ENCODE data around the gene ANKH. TPM values are rescaled to one million over a fixed set of nuclear protein-coding genes. Genes with fewer than 3 reads are reported as not detected.

ANKH gene
- total RNA-seq, 2 experiments from 2014 or later = 31.3 to 41.9 TPM

DNA sequence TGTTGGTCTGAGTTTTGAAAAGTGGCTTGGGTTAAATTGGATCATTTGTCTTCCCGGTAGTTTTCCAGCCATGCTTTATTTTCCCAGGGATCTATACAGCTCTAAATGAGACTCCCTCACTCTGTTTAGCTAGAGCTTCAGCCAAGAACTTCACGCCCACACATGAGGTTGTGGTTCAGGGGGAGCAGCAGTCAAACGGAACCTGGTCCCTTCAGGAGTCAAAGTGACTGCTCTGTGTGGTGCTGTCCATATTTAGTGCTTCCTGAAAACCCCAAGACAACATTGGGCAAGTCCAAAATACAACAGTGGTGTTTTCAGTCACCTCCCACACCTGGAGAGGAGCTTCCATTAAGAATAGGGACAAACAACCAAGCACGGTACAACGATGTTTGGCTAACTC is 90.5 kb downstream of the ANKH start:
- CTCF ChIA-PET = no interaction called here
- Mint-ChIP-seq H3K27me3 (no peaks in the 10 kb centered on the region), H3K27ac (no peak overlapping the region), H3K4me1 (peaks cover 16% of the 10 kb centered on the region), H3K36me3 (peaks cover 10% of the 10 kb centered on the region), H3K4me3 (no peak overlapping the region), H3K9me3 (ENCODE audit: low read depth) (no peaks in the 10 kb centered on the region)
- no peak for DNase-seq
- no peak for ATAC-seq

- Mint-ChIP-seq H3K9me3 (ENCODE audit: low read depth) (no peaks in the 10 kb centered on the region), H3K4me3 (no peak overlapping the region), H3K4me1 (peaks cover 16% of the 10 kb centered on the region), H3K27ac (no peak overlapping the region), H3K36me3 (peaks cover 10% of the 10 kb centered on the region), H3K27me3 (no peaks in the 10 kb centered on the region)
- ATAC-seq (no peak), DNase-seq (no peak)
- CTCF ChIA-PET = no interaction called here
Observed at GRCh38 chr5:14779975-14780374, 91.6 kb downstream of the ANKH start.

GRCh38 chr5:14778792-14779070 is 92.8 kb downstream of the ANKH start:
- H3K36me3 Mint-ChIP-seq = peaks cover 8% of the 10 kb centered on the region
- H3K27ac Mint-ChIP-seq = no peak overlapping the region
- H3K4me3 Mint-ChIP-seq = no peak overlapping the region

GRCh38 chr5:14777932-14778791 is 93.4 kb downstream of the ANKH start:
- H3K4me1 Mint-ChIP-seq = peaks cover 6% of the 10 kb centered on the region
- no peak overlapping the region for H3K27ac Mint-ChIP-seq
- peaks cover 8% of the 10 kb centered on the region for H3K36me3 Mint-ChIP-seq
- DNase-seq (no peak), ATAC-seq (no peak)
- H3K9me3 Mint-ChIP-seq (ENCODE audit: low read depth) = no peaks in the 10 kb centered on the region
- CTCF ChIA-PET = no interaction called here
- no peak overlapping the region for H3K4me3 Mint-ChIP-seq
- H3K27me3 Mint-ChIP-seq = no peaks in the 10 kb centered on the region

More at GRCh38 chr5:14778792-14779070, 92.8 kb downstream of the ANKH start:
- CTCF ChIA-PET = no interaction called here
- no peaks in the 10 kb centered on the region for H3K27me3 Mint-ChIP-seq
- H3K9me3 Mint-ChIP-seq (ENCODE audit: low read depth) = no peaks in the 10 kb centered on the region
- ATAC-seq = no peak
- no peak for DNase-seq
- peaks cover 11% of the 10 kb centered on the region for H3K4me1 Mint-ChIP-seq

- H3K4me1 Mint-ChIP-seq = peaks cover 6% of the 10 kb centered on the region
- DNase-seq (no peak), ATAC-seq (no peak)
- CTCF ChIA-PET = no interaction called here
- peaks cover 8% of the 10 kb centered on the region for H3K36me3 Mint-ChIP-seq
- no peaks in the 10 kb centered on the region for H3K9me3 Mint-ChIP-seq (ENCODE audit: low read depth)
- no peak overlapping the region for H3K4me3 Mint-ChIP-seq
- no peak overlapping the region for H3K27ac Mint-ChIP-seq
- no peaks in the 10 kb centered on the region for H3K27me3 Mint-ChIP-seq
Observed at GRCh38 chr5:14777187-14777586, 94.4 kb downstream of the ANKH start.

DNA sequence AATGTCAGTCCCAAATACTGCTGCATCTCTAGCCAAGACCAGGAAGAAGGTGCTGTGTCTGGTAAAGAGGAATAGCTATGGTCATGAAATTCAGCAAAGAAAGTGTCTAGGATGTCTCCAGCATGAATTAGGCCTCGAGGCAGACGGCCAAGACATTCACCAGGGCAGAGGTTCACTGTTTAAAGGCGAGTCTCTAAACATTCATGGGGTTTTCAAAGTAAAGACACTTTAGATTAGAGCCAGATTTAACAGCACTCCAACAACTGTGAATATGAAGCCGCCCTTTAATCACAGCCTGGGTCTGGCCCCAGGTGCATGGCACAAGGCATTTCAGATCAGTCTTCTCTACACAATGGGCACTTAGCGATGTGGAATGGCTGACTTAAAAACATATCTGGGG is 95.0 kb downstream of the ANKH start:
- DNase-seq = no peak
- Mint-ChIP-seq H3K27ac (no peak overlapping the region), H3K36me3 (peaks cover 8% of the 10 kb centered on the region), H3K4me3 (no peak overlapping the region), H3K27me3 (no peaks in the 10 kb centered on the region), H3K4me1 (peaks cover 6% of the 10 kb centered on the region), H3K9me3 (ENCODE audit: low read depth) (no peaks in the 10 kb centered on the region)
- CTCF ChIA-PET = no interaction called here
- no peak for ATAC-seq

DNA sequence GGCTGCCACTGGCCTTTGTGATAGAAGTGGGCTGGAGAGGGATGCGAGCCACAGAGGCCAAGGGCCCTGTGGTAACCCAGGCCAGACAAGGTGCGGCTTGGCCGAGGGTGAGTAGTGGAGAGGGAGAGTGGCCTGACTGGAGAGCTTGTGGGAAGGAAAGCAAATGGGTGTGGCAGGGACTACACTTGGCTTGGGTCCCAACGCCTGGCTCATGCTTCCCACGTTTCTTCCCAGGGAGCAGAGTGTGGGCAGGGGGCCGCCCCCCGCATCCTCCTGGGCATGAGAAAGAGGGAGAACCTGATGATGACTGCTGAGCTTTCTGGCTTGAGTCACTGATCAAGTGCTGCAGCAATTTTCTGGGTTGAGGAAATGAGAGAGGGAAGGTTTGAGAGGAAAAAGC is 95.7 kb downstream of the ANKH start:
- CTCF ChIA-PET = interaction anchor here (1.0 kb wide), 1 partner anchor 102 kb away, joined by 3 read pairs; no protein-coding TSS in a partner anchor
- H3K27me3 Mint-ChIP-seq = no peaks in the 10 kb centered on the region
- no peaks in the 10 kb centered on the region for H3K9me3 Mint-ChIP-seq (ENCODE audit: low read depth)
- no peak for ATAC-seq
- DNase-seq = no peak
- no peak overlapping the region for H3K27ac Mint-ChIP-seq
- peaks cover 6% of the 10 kb centered on the region for H3K36me3 Mint-ChIP-seq
- H3K4me1 Mint-ChIP-seq = no peaks in the 10 kb centered on the region
- H3K4me3 Mint-ChIP-seq = no peak overlapping the region

DNA sequence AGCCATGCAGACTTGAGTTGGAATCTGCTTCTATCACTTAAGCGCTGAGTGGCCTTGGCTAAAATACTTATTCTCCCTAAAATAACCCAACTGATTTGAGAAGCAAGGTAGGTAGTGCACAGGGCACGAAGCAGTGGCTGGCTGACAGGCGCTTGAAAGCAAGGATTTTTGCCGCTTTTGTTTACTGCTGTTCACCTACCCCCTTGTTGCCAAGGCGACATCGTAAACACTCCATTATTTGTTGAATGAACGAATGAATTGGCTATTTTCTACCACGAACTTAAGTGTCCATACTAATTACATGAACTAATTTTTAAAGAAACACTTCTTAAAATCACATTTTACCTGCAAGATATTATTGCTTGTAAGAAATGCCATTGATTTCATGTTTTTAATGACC is 98.0 kb downstream of the ANKH start:
- no peak overlapping the region for H3K4me3 Mint-ChIP-seq
- no peaks in the 10 kb centered on the region for H3K9me3 Mint-ChIP-seq (ENCODE audit: low read depth)
- no peak for ATAC-seq
- H3K4me1 Mint-ChIP-seq = peaks cover 2% of the 10 kb centered on the region
- DNase-seq = no peak
- no peaks in the 10 kb centered on the region for H3K27me3 Mint-ChIP-seq
- H3K36me3 Mint-ChIP-seq = no peaks in the 10 kb centered on the region
- no peak overlapping the region for H3K27ac Mint-ChIP-seq
- CTCF ChIA-PET = no interaction called here

DNA sequence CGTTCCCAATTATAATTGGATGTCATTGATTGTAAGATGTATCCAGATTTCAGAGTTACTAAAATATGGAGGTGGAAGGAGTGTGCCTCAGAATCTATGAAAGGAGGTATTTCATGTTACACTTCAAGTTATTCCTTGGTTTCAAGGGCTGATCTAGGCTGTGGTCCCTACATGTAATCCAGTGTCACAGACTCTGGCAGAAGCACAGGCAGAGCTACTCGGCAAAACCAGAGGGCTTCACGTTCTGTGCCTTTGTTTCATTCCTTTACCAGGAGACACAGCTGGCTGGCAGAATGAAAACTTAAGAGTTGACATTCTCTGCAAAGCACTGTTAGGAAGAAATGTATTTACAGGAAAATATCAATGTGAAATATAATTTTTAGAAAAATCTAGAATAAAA is 99.6 kb downstream of the ANKH start:
- ATAC-seq (no peak), DNase-seq (no peak)
- no peaks in the 10 kb centered on the region for H3K9me3 Mint-ChIP-seq (ENCODE audit: low read depth)
- H3K4me3 Mint-ChIP-seq = no peak overlapping the region
- H3K4me1 Mint-ChIP-seq = peaks cover 11% of the 10 kb centered on the region
- CTCF ChIA-PET = interaction anchor here (0.6 to 1.0 kb wide), 3 partner anchors 13 to 561 kb away, joined by 3 read pairs; no protein-coding TSS in a partner anchor
- no peaks in the 10 kb centered on the region for H3K36me3 Mint-ChIP-seq
- no peaks in the 10 kb centered on the region for H3K27me3 Mint-ChIP-seq
- no peak overlapping the region for H3K27ac Mint-ChIP-seq

DNA sequence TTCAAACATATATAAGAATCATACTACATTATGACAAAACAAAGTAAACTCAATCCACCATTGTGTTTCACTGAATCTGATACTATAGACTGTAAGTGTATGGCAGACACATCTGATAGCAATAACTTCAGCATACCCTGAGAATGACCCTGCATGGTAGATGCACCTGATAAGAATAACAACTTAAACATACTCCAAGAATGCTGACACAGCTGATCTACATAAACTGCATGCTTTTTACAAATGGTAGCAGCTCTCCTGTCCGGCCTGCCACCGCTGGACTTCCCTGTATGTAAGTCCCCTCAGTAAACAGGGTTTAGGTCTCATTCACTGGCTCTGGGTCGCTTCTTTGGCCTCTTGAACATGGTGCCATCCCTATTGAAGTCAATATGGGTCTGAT is 100.4 kb downstream of the ANKH start:
- Mint-ChIP-seq H3K4me3 (no peak overlapping the region), H3K4me1 (peaks cover 16% of the 10 kb centered on the region), H3K36me3 (peaks cover 2% of the 10 kb centered on the region), H3K27me3 (no peaks in the 10 kb centered on the region), H3K9me3 (ENCODE audit: low read depth) (no peaks in the 10 kb centered on the region), H3K27ac (no peak overlapping the region)
- ATAC-seq = no peak
- CTCF ChIA-PET = interaction anchor here (0.6 kb wide), 1 partner anchor 560 kb away, joined by 3 read pairs; no protein-coding TSS in a partner anchor
- DNase-seq = no peak

DNA sequence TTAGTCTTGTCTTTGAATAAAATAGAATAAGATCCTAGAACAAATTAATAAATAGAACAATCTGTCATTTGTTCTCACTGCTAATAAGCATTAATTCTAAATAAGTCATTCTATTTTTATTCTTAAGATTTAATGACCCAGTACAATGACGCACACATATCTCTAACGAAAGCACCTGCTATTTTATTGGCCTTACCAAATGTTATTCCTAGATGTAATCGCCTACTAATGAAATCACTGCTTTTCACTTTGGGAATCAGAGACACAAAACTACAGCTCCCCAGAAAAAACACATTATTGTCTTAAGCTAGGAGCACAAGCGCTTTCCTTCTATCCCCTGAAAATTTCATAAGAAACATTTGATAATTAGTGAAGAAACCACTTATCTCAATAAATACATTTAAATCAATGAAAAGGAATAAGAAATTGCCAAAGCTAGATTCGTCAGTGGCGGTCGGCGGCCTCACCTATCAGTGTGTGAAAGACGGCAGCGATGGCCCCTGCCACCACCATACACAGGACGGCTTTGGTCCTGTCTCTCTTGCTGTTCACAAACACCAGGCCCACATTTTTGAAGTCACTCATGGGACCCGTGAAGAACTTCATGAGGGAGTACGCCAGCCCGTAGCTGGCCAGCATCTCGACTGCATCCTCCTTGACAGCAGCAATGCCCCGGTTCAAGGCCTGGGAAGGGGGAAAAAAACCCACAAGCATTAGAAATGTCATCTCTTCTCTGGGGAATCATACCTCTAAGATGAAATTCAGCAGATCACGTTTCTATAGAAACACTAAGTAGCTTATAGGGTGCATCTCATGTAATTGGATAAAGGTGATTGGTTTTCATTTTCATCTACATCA is 102.8 kb downstream of the ANKH start:
- H3K4me1 Mint-ChIP-seq = peaks cover 20% of the 10 kb centered on the region
- H3K4me3 Mint-ChIP-seq = no peak overlapping the region
- no peak overlapping the region for H3K27ac Mint-ChIP-seq
- no peaks in the 10 kb centered on the region for H3K27me3 Mint-ChIP-seq
- DNase-seq (no peak), ATAC-seq (no peak)
- H3K9me3 Mint-ChIP-seq (ENCODE audit: low read depth) = no peaks in the 10 kb centered on the region
- H3K36me3 Mint-ChIP-seq = peaks cover 5% of the 10 kb centered on the region
- CTCF ChIA-PET = interaction anchor here (0.6 to 1.4 kb wide), 4 partner anchors 9 to 104 kb away, joined by 3 to 4 read pairs (median 4); partner anchors contain the start of gene ANKH

DNA sequence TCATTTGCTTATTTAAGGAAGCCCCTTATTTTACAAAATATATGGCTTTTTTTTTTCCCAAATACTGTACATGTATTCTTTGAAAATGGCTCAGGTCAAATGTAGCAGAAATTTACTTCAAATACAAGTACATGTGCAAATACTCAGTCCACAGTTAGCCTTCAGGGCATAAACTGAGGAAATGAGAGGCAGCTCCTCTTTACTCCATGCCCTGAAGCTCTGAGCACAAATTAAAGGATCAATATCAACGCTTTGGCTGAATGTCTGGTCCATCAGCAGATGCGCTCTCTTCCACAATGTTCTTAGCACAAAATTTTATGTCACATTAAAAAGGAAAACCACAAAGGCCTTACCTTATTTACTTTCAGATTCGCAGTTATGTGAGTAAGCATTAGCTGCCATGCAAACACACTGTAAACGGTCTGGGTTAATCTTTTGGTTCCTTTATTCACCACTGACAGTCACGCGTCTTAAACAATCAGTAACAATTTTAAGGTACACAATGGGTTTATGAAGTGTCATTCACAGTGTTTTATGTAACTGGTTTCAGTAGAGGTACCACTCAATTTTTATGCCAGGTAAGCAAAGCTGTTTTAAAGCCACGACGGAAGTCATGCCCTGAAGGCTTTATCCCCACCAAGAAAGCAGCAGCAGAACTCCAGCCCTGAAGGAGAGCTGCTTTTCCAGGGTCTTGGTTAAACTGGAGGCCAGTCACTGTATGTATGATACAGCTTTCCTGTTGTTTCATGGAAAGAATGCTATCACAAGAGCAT is 103.7 kb downstream of the ANKH start:
- no peaks in the 10 kb centered on the region for H3K9me3 Mint-ChIP-seq (ENCODE audit: low read depth)
- H3K27ac Mint-ChIP-seq = peak overlapping the region; percentile 50
- DNase-seq (no peak), ATAC-seq (peak; percentile 83)
- H3K36me3 Mint-ChIP-seq = peaks cover 5% of the 10 kb centered on the region
- CTCF ChIA-PET = interaction anchor here (0.6 to 1.4 kb wide), 5 partner anchors 9 to 105 kb away, joined by 3 to 5 read pairs (median 4); partner anchors contain the start of gene ANKH
- no peak overlapping the region for H3K4me3 Mint-ChIP-seq
- H3K4me1 Mint-ChIP-seq = peaks cover 20% of the 10 kb centered on the region
- no peaks in the 10 kb centered on the region for H3K27me3 Mint-ChIP-seq

- Mint-ChIP-seq H3K4me1 (peaks cover 20% of the 10 kb centered on the region), H3K36me3 (peaks cover 5% of the 10 kb centered on the region), H3K27ac (no peak overlapping the region), H3K9me3 (ENCODE audit: low read depth) (no peaks in the 10 kb centered on the region), H3K4me3 (no peak overlapping the region), H3K27me3 (no peaks in the 10 kb centered on the region)
- CTCF ChIA-PET = interaction anchor here (0.9 to 1.4 kb wide), 2 partner anchors 40 to 106 kb away, joined by 4 to 5 read pairs; no protein-coding TSS in a partner anchor
- no peak for ATAC-seq
- no peak for DNase-seq
Observed at GRCh38 chr5:14767053-14767452, 104.5 kb downstream of the ANKH start.
